ENCODE measurements around the gene TRIM33.

DNA sequence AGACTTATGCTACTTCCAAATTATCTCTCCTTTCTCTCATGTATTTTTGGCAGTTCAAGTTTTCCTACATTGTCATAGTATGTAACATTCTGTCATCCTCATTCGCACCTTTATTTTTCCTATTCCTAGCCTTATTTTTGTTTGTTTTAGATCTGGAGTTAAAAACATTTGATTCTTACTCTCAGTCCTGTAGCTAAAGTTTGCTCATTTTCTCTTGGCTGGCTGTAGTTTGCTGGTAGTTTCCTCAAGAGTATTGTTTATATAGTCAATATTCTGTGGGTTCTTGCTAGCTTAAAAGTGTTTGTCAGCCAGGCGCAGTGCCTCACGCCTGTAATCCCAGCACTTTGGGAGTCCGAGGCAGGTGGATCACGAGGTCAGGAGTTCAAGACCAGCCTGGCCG is 29.8 kb upstream of the TRIM33 start:
- TF ChIP-seq, protein P1, sequence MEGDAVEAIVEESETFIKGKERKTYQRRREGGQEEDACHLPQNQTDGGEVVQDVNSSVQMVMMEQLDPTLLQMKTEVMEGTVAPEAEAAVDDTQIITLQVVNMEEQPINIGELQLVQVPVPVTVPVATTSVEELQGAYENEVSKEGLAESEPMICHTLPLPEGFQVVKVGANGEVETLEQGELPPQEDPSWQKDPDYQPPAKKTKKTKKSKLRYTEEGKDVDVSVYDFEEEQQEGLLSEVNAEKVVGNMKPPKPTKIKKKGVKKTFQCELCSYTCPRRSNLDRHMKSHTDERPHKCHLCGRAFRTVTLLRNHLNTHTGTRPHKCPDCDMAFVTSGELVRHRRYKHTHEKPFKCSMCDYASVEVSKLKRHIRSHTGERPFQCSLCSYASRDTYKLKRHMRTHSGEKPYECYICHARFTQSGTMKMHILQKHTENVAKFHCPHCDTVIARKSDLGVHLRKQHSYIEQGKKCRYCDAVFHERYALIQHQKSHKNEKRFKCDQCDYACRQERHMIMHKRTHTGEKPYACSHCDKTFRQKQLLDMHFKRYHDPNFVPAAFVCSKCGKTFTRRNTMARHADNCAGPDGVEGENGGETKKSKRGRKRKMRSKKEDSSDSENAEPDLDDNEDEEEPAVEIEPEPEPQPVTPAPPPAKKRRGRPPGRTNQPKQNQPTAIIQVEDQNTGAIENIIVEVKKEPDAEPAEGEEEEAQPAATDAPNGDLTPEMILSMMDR (IDR thresholded peaks at IDR 0.05), result no peak
- TF ChIP-seq POLR2A (IDR thresholded peaks at IDR 0.05), result no peak

Measured in prostate gland (tissue), 2 donors.